ENCODE data around the gene LCE1D.

LCE1D gene

DNA sequence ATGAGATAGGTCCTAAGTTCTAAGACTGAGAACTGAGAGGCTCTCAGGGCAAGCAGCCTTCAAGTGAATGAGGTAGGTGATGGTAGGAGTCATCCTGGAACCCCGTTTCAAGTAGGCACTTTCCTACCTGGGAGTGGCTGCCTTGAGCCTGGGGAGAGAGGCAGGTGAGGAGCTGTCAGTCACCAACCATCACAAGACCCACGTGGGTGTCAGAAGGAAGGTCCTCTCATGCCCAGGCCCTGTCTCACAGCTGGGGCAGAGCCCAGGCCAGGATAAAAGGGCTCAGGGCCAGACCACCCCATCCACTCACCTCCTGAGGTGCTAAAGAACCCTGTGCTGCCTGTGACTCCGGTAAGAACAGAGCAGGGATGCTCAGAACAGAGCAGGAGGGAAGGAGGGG lies at the start of gene LCE1D:
TSS of gene LCE1D (plus strand) at position 301 of the 400 bp plus-strand sequence. CDS start 1,074 bp downstream, outside the sequence.
- no peak for DNase-seq

GRCh38 chr1:152747831-152748230 lies 48.7 kb upstream of the LCE1D start:
- no peak for DNase-seq

DNA sequence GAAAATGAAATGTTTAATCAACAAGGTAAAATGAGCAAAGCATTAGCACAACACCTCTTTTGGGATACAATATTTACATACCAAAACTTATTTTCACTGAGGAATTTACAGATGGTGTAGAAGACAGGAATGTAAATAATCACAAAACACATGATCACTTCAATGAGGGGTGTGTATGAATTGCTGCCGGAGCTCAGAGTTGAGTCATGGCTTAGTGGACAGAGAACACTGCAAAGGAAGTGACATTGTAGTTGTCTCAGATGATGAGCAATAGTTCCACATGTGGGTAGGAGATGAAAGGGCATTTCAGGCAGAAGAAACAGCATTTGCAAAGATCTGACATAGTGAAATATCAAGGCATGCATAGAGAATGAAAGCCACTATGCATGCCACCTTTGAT lies 44.3 kb upstream of the LCE1D start:
- no peak for DNase-seq

GRCh38 chr1:152753586-152753985 lies 42.9 kb upstream of the LCE1D start:
- DNase-seq, result no peak

DNA sequence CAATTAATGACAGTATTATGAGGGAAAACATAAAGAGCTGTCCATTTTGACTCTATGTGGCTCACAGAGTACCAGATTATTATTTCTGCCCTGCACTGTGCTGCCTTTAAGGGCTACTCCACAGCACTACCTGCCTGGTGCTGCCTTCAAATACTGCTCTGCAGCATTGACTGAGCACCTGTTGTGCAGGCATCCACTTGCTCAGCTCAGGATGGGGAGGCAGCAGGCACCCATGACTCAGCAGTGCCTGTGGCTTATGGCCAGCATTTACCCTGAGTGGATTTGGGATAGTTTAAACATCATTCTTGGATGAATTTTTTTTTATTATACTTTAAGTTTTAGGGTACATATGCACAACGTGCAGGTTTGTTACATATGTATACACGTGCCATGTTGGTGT lies 39.6 kb upstream of the LCE1D start:
- no peak for DNase-seq

DNA sequence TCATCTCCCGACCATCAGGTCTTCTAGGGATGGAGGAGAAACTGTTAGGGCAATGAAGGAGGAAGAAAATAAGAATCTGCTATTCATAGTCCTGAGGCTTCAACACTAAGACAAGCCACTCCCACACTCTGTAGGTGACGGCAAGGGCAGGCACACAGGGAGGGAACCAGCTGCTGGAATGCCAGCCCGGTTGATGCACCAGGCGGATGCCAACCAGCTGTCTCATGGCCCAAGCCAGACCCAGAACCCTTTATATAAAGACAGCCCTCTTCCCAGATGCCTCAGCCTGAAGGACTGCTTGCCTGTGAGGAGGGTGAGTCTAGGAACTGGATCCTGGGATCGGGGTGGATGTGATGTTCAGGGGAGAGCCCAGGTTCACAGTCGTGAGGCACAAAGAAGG lies 38.8 kb upstream of the LCE1D start, which contains the start of gene KPRP:
TSS of gene KPRP (plus strand) at position 279 of the 400 bp plus-strand sequence. CDS start 1,564 bp downstream, outside the sequence.
- DNase-seq, result no peak

- DNase-seq, result no peak
Measured at GRCh38 chr1:152758636-152759035, 37.9 kb upstream of the LCE1D start.

DNA sequence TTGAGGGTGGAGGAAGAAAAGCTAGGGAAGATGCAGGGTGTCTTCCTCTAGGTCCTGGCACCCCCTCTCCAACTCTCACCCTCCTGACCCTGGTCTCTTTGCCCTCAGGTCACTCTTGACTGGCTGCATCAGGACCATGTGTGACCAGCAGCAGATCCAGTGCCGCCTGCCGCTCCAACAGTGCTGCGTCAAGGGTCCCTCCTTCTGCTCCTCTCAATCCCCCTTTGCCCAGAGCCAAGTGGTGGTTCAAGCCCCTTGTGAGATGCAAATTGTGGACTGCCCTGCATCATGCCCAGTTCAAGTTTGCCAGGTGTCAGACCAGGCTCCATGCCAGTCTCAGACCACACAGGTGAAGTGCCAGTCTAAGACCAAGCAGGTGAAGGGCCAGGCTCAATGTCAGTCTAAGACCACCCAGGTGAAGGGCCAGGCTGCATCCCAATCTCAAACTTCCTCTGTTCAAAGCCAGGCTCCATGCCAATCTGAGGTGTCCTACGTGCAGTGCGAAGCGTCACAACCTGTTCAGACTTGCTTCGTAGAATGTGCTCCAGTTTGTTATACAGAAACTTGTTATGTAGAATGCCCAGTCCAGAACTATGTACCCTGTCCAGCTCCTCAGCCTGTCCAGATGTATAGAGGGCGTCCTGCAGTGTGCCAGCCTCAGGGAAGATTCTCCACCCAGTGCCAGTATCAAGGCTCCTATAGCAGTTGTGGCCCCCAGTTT lies 36.9 kb upstream of the LCE1D start:
- no peak for DNase-seq

DNA sequence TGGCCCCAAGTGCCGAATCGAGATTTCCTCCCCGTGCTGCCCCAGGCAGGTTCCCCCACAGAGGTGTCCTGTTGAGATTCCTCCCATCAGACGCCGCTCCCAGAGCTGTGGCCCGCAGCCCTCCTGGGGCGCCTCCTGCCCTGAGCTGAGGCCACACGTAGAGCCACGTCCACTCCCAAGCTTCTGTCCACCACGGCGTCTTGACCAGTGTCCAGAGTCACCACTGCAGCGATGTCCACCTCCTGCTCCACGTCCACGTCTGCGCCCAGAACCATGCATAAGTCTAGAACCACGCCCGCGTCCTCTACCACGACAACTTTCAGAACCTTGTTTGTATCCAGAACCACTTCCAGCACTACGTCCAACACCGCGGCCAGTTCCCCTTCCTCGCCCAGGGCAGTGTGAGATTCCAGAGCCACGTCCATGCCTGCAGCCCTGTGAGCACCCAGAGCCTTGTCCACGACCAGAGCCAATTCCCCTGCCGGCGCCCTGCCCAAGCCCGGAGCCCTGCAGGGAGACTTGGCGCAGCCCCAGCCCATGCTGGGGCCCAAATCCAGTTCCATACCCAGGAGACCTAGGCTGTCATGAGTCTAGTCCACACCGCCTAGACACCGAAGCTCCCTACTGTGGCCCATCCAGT lies 35.9 kb upstream of the LCE1D start:
- DNase-seq, result no peak

- no peak for DNase-seq
Measured at GRCh38 chr1:152761609-152762213, 34.8 kb upstream of the LCE1D start.

GRCh38 chr1:152768847-152769533 lies 27.5 kb upstream of the LCE1D start:
- DNase-seq, result no peak

GRCh38 chr1:152770411-152770810 lies 26.1 kb upstream of the LCE1D start:
- no peak for DNase-seq

DNA sequence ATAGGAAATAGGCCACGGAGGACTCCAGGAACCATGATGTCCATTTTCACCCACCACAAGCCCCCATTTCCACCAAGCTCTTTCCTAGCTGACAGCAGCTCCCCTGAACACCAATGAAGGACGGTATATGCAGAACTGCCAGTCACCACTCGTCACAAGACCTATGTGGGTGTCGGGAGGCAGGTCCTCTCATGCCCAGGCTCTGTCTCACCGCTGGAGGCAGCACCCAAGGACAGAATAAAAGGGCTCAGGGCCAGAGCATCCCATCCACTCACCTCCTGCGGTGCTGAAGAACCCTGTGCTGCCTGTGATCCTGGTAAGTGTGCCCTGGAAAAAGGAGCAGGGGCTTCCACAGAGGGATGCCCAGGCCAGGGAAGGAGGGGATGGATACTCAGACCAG lies 21.6 kb upstream of the LCE1D start, which contains the start of gene LCE1F:
TSS of gene LCE1F (plus strand) at position 266 of the 400 bp plus-strand sequence. CDS start 1,232 bp downstream, outside the sequence.
- DNase-seq, result no peak

DNA sequence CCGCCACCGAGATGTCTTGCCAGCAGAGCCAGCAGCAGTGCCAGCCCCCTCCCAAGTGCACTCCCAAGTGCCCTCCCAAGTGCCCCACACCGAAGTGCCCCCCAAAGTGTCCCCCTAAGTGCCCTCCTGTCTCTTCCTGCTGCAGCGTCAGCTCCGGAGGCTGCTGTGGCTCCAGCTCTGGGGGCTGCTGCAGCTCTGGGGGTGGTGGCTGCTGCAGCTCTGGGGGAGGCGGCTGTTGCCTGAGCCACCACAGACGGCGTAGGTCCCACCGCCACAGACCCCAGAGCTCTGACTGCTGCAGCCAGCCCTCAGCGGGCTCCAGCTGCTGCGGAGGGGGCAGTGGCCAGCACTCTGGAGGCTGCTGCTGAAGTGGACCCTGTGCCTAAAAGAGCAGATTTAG lies 20.2 kb upstream of the LCE1D start:
- DNase-seq, result no peak

DNA sequence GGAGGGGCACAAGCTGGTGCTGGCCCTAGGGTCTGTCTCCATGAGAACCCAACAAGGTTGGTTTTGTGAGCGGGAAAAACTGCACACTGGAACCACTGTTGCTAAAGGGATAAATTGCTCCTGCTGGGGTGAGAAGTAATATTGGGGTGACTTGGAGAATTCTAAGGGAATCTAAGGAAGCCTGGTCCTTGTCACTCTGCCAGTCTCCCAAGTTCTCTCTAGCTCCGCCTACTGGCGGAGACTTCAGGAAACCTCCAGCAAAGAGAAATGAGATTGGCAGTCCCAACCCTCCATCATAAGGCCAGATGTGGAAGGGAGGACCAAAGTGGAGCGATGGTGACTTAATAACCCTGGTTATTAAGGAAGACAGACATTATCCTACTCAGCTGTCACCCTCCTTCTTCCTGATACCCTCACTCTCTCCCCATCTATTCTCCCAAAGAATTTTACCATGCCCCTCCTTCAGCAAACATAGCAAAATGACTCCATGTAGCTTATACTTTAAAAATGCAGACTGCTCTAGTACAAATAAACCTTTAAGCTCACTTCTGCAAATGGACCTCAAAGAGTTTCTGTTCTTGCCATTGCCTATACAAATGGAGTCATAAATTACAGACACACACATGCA lies 18.9 kb upstream of the LCE1D start:
- no peak for DNase-seq

DNA sequence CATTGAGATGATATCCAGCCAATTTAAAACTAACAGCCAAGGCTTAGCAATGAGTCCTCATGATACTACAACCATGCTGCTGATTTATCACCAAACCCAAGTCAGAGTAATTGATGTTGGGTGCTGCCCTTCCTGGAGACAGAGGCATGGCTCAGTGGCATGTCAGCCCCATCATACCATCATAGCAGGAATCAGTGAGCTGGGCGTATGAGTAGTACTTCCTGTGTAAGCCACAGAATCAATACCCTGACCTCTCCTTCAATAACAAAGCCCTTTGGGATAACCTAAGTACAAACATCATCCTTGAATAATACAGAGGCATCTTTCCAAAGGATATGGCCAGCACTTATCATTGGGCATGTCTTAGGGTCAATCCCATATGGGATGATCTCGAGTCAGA lies 13.4 kb upstream of the LCE1D start:
- no peak for DNase-seq

DNA sequence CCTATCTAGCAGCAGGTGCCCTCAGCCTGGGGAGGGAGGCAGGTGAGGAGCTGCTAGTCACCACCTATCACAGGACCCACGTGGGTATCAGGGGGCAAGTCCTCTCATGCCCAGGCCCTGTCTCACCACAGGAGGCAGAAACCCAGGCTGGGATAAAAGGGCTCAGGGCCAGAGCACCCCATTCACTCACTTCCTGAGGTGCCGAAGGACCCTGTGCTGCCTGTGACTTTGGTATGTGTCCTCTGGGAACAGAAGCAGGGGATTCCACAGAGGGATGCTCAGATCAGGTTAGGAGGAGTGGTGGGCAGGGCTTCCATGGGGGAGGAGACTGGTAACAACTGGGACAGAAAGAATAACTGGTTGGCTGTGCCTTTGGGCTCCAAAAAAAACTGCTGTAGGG lies 10.4 kb upstream of the LCE1D start, which contains the start of gene LCE1E:
TSS of gene LCE1E (plus strand) at position 181 of the 400 bp plus-strand sequence. CDS start 1,043 bp downstream, outside the sequence.
- DNase-seq, result no peak

GRCh38 chr1:152795686-152796085 lies 835 bp upstream of the LCE1D start:
- DNase-seq, result no peak

GRCh38 chr1:152801333-152801732 lies 4.8 kb downstream of the LCE1D start:
- no peak for DNase-seq

DNA sequence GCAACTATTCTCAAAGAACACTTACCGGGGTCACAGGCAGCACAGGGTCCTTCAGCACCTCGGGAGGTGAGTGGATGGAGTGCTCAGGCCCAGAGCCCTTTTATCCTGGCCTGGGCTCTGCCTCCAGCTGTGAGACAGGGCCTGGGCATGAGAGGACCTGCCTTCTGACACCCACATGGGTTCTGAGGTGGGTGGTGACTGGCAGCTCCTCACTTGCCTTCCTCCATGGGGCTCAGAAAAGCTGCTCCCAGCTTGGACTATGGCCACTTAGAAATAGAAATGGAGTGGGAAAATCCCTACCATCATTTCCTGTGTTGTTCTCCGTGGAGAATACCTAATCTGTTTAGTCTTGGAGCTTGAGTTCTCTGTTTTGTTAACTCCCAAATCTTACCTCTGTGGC lies 10.1 kb downstream of the LCE1D start, which contains the start of gene LCE1C:
TSS of gene LCE1C (minus strand) at position 76 of the 400 bp plus-strand sequence. CDS start 1,173 bp downstream, outside the sequence.
- DNase-seq, result no peak

DNA sequence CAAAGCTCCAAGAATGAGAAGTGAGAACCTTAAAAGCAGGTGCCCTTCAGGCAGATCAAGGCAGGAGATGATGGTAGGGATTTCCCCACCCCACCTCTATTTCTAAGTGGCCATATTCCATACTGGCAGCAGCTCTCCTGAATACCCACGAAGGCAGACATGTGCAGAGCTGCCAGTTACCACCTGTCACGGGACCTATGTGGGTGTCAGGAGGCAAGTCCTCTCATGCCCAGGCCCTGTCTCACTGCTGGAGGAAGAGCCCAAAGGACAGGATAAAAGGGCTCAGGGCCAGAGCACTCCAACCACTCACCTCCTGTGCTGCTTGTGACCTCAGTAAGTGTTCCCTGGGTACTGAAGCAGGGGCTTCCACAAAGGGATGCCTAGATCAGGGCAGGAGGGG lies 14.5 kb downstream of the LCE1D start:
- no peak for DNase-seq

- DNase-seq, result no peak
Measured at GRCh38 chr1:152811671-152812070, 15.2 kb downstream of the LCE1D start, which contains the start of gene LCE1B. TSS of gene LCE1B (plus strand) at chr1:152811971. CDS start at chr1:152812447, 476 bp downstream.
